ENCODE measurements around the gene TNPO3.

GRCh38 chr7:129089521-129090212, 34.8 kb upstream of the TNPO3 start:
- TF ChIP-seq CTCF (conservative IDR thresholded peaks at IDR 0.05 in 1 of 2, IDR thresholded peaks at IDR 0.05 in 1 of 2; ENCODE audit: extremely low read depth in 1 of 2, insufficient read depth in 1 of 2, low read depth in 1 of 2, low read length in 2 of 2), result no peak
- no peak for TF ChIP-seq EZH2 (IDR thresholded peaks at IDR 0.05; ENCODE audit: borderline replicate concordance, low read length)
